ENCODE data around the gene GAST. TPM values are rescaled to one million over a fixed set of nuclear protein-coding genes. Genes with fewer than 3 reads are reported as not detected.
"Not testable (repeated sequence)": the region's sequence is repeated elsewhere in the genome, so short reads cannot be mapped to it uniquely, and the experiment has no call there.

Gene GAST
- total RNA-seq, 2 experiments from 2014 or later = not detected

DNA sequence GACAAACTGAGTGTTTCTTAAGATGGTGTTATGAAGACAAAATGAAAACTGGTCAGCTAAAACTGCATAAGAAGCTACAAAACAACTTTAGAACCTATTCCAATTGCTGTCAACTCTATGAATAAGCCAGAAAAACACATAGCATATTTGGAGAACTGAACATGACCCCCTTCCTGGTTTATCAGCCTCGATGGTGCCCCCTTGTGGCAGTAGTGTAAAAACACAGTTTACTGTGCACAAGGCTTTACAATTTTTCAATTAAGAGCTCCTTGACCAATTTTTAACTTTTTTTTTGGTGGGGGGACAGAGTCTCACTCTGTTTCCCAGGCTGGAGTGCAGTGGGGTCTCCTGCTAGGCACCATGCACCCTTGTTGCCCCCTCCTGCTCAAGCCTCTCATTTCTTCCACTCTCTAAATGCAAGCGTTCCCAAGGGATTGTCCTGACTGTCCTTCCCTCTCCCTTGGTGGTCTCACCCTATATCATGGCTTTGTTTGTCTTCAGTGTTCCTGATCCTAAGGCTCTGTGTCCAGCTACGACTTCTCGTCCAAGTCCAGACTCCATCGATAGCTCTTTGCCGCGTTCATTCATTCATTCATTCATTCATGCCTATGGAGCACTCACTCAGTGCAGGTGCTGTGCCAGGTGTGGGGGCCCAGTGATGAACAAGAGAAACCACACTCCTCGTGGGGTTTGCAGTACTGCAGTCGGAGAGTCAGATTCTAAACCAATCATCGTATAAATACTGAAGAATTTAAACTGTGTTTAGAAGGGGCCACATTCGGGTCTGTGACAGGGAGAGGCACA, 16.0 kb upstream of the GAST start:
- Mint-ChIP-seq H3K9me3 (no peaks in the 10 kb centered on the region), H3K27ac (no peak overlapping the region), H3K4me3 (no peak overlapping the region), H3K36me3 (peaks cover 24% of the 10 kb centered on the region), H3K27me3 (no peaks in the 10 kb centered on the region), H3K4me1 (ENCODE audit: low read depth) (peaks cover 22% of the 10 kb centered on the region)
- POLR2A ChIA-PET = interaction anchor here (0.9 to 1.4 kb wide), 3 partner anchors 17 to 234 kb away, joined by 3 to 5 read pairs (median 4); partner anchors contain the start of gene ODAD4
- intact Hi-C loops (cut with micrococcal nuclease) = no loop called here
- CTCF ChIA-PET = interaction anchor here (0.5 to 9.4 kb wide), 28 partner anchors 10 to 1159 kb away, joined by 3 to 197 read pairs (median 4); partner anchors contain the start of genes GAST, JUP, KLHL10 and P3H4
- peak; percentile 79 for DNase-seq

DNA sequence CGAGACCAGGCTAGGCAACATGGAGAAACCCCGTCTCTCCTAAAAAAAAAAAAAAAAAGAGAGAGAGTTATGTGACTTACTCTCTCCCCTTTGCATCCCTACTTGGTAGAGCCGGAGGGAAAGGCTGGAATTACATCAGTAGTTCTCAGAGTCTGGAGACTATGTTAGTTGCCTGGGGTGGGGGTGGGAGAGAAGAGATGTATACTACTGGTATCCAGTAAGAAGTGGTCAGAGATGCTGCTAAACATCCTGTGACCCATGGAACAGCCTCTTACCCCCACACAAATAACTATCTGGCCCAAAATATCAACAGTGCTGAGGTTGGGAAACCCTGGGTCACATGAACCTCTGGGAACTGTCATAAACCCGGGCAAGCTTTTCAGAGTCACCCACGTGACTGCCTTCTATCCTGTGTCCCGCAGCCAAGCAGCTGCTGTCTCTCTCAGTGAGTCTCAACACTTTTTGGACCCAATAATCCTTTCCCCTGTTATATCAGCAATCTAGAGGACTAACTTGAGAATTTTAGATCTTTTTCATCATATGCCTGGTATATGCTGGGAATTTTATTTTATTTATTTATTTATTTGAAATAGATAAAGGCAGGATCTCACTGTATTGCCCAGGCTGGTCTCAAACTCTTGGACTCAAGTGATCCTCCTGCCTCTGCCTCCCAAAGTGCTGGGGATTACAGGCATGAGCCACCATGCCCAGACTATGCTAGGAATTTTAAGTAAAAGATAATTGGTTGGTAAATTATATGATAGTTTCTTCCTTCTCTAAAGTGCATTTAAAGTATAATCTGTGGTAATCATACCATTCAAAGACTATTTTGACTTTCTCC, 14.8 kb upstream of the GAST start:
- ChIA-PET CTCF (no interaction called here), POLR2A (interaction anchor here (1.1 kb wide), 1 partner anchor 9 kb away, joined by 3 read pairs; the partner anchor contains the start of gene EIF1)
- DNase-seq = no peak
- H3K9me3 Mint-ChIP-seq = no peaks in the 10 kb centered on the region
- no peak overlapping the region for H3K27ac Mint-ChIP-seq
- intact Hi-C loops (cut with micrococcal nuclease) = no loop called here
- no peak overlapping the region for H3K4me3 Mint-ChIP-seq
- peaks cover 11% of the 10 kb centered on the region for H3K4me1 Mint-ChIP-seq (ENCODE audit: low read depth)
- H3K36me3 Mint-ChIP-seq = peaks cover 12% of the 10 kb centered on the region
- no peaks in the 10 kb centered on the region for H3K27me3 Mint-ChIP-seq

DNA sequence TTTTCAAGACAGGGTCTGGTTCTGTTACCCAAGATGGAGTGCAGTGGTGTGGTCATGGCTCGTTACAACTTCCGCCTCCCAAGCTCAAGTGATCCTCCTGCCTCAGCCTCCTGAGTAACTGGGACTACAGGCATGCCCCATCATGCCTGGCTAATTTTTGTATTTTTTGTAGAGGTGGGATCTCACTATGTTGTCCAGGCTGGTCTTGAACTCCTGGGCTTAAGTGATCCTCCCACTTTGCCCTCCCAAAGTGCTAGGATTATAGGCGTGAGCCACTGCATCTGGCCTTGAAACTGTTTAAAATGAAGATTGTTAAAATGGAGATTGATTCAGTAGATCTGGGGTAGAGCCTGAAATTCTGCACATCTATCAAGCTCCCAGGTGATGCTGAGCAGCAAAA, 11.3 kb upstream of the GAST start:
- H3K4me3 Mint-ChIP-seq; H3K4me1 Mint-ChIP-seq (ENCODE audit: low read depth); POLR2A ChIA-PET; H3K9me3 Mint-ChIP-seq; H3K27me3 Mint-ChIP-seq; H3K36me3 Mint-ChIP-seq; intact Hi-C loops (cut with micrococcal nuclease); DNase-seq; H3K27ac Mint-ChIP-seq: not testable (repeated sequence)
- CTCF ChIA-PET = interaction anchor here (0.8 kb wide), 1 partner anchor 111 kb away, joined by 3 read pairs; the partner anchor contains the start of gene P3H4

DNA sequence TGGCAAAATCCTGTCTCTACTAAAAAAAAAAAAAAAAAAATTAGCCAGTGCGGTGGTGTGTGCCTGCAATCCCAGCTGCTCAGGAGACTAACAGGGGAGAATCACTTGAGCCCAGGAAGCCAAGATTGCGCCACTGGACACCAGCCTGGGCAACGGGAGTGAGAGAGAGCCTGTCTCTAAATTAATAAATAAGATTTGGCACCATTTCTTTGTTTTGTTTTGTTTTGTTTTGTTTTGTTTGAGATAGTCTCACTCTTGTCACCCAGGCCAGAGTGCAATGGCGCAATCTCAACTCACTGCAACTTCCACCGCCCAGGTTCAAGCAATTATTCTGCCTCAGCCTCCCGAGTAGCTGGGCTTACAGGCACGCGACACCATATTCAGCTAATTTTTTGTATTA, 9.4 kb upstream of the GAST start:
- DNase-seq = no peak
- Mint-ChIP-seq H3K4me1 (ENCODE audit: low read depth) (no peaks in the 10 kb centered on the region), H3K27me3 (no peaks in the 10 kb centered on the region), H3K4me3 (no peak overlapping the region), H3K36me3 (no peaks in the 10 kb centered on the region), H3K9me3 (no peaks in the 10 kb centered on the region), H3K27ac (no peak overlapping the region)
- intact Hi-C loops (cut with micrococcal nuclease) = no loop called here
- ChIA-PET POLR2A (no interaction called here), CTCF (no interaction called here)

DNA sequence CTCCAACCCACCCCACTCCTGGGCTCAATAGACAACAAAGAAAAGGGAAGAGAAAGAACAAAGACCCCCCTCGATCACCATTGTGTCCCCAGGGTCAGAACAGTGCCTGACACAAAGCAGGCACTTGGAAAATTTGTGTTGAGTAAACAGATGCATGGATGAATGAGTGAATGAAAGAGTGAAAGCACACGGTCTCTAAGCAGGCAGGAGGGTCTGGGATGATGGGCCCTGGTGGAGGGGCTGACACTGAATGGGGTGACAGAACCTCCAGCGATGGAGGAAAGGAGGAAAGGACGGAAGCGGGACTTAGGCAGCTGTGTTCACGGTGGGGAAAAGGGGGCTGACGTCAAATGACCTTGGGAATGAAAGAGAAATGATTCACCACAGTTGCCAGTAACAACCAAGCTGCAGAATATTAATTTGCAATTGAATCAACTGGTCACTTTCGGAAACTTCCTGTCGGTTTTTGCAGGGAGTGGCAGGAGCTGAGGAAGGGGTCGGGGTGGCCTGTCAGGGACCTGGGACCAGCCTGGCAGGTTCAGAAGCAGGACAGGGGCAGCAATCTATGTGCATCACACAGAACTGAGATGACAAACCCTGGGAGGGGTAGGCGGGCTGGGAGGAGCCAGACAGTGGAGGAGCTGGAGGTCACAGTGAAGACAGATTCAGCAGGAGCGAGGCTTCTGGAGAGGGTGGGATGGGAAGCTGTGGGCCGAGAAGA, 6.7 kb upstream of the GAST start:
- H3K27ac Mint-ChIP-seq = no peak overlapping the region
- CTCF ChIA-PET = interaction anchor here (5.4 kb wide), 1 partner anchor 10 kb away, joined by 36 read pairs; no protein-coding TSS in a partner anchor
- POLR2A ChIA-PET = interaction anchor here (0.6 kb wide), 1 partner anchor 182 kb away, joined by 4 read pairs; no protein-coding TSS in a partner anchor

GRCh38 chr17:41707803-41708669, 4.1 kb upstream of the GAST start:
- Mint-ChIP-seq H3K4me3 (no peak overlapping the region), H3K4me1 (ENCODE audit: low read depth) (peaks cover 4% of the 10 kb centered on the region), H3K36me3 (no peaks in the 10 kb centered on the region), H3K27ac (no peak overlapping the region), H3K27me3 (peaks cover 9% of the 10 kb centered on the region), H3K9me3 (no peaks in the 10 kb centered on the region)
- DNase-seq = no peak
- ChIA-PET CTCF (interaction anchor here (0.9 to 5.4 kb wide), 2 partner anchors 12 to 59 kb away, joined by 3 to 36 read pairs; no protein-coding TSS in a partner anchor), POLR2A (interaction anchor here (0.9 to 1.0 kb wide), 2 partner anchors 10 to 18 kb away, joined by 3 to 5 read pairs; no protein-coding TSS in a partner anchor)
- intact Hi-C loops (cut with micrococcal nuclease) = no loop called here

More for the DNA sequence above, 6.7 kb upstream of the GAST start:
- no peaks in the 10 kb centered on the region for H3K36me3 Mint-ChIP-seq
- intact Hi-C loops (cut with micrococcal nuclease) = no loop called here
- no peak overlapping the region for H3K4me3 Mint-ChIP-seq
- H3K27me3 Mint-ChIP-seq = peaks cover 1% of the 10 kb centered on the region
- H3K9me3 Mint-ChIP-seq = no peaks in the 10 kb centered on the region
- H3K4me1 Mint-ChIP-seq (ENCODE audit: low read depth) = no peaks in the 10 kb centered on the region
- DNase-seq = no peak

- H3K36me3 Mint-ChIP-seq = no peaks in the 10 kb centered on the region
- CTCF ChIA-PET = interaction anchor here (1.6 kb wide), 1 partner anchor 15 kb away, joined by 9 read pairs; no protein-coding TSS in a partner anchor
- peaks cover 4% of the 10 kb centered on the region for H3K4me1 Mint-ChIP-seq (ENCODE audit: low read depth)
- no peaks in the 10 kb centered on the region for H3K9me3 Mint-ChIP-seq
- POLR2A ChIA-PET = no interaction called here
- H3K27ac Mint-ChIP-seq = no peak overlapping the region
- peaks cover 9% of the 10 kb centered on the region for H3K27me3 Mint-ChIP-seq
- intact Hi-C loops (cut with micrococcal nuclease) = no loop called here
- peak; percentile 58 for DNase-seq
- no peak overlapping the region for H3K4me3 Mint-ChIP-seq
Observed at GRCh38 chr17:41710472-41711090, 1.6 kb upstream of the GAST start.

GRCh38 chr17:41717408-41718286, 5.5 kb downstream of the GAST start:
- H3K36me3 Mint-ChIP-seq = no peaks in the 10 kb centered on the region
- peak; percentile 29 for DNase-seq
- CTCF ChIA-PET = interaction anchor here (1.0 to 1.8 kb wide), 2 partner anchors 22 to 84 kb away, joined by 4 to 7 read pairs; no protein-coding TSS in a partner anchor

GRCh38 chr17:41718287-41718645, 6.1 kb downstream of the GAST start:
- Mint-ChIP-seq H3K27me3 (peaks cover 2% of the 10 kb centered on the region), H3K27ac (no peak overlapping the region), H3K36me3 (no peaks in the 10 kb centered on the region), H3K4me1 (ENCODE audit: low read depth) (peaks cover 11% of the 10 kb centered on the region), H3K4me3 (no peak overlapping the region), H3K9me3 (no peaks in the 10 kb centered on the region)
- intact Hi-C loops (cut with micrococcal nuclease) = no loop called here
- ChIA-PET CTCF (interaction anchor here (1.0 to 1.8 kb wide), 2 partner anchors 22 to 83 kb away, joined by 4 to 7 read pairs; no protein-coding TSS in a partner anchor), POLR2A (interaction anchor here (0.6 to 1.2 kb wide), 2 partner anchors 11 to 723 kb away, joined by 3 read pairs; no protein-coding TSS in a partner anchor)
- DNase-seq = no peak

More at GRCh38 chr17:41717408-41718286, 5.5 kb downstream of the GAST start:
- POLR2A ChIA-PET = interaction anchor here (0.6 to 1.2 kb wide), 2 partner anchors 10 to 722 kb away, joined by 3 read pairs; no protein-coding TSS in a partner anchor
- intact Hi-C loops (cut with micrococcal nuclease) = no loop called here
- no peaks in the 10 kb centered on the region for H3K9me3 Mint-ChIP-seq
- H3K4me1 Mint-ChIP-seq (ENCODE audit: low read depth) = peaks cover 11% of the 10 kb centered on the region
- peaks cover 2% of the 10 kb centered on the region for H3K27me3 Mint-ChIP-seq
- H3K27ac Mint-ChIP-seq = no peak overlapping the region
- no peak overlapping the region for H3K4me3 Mint-ChIP-seq

DNA sequence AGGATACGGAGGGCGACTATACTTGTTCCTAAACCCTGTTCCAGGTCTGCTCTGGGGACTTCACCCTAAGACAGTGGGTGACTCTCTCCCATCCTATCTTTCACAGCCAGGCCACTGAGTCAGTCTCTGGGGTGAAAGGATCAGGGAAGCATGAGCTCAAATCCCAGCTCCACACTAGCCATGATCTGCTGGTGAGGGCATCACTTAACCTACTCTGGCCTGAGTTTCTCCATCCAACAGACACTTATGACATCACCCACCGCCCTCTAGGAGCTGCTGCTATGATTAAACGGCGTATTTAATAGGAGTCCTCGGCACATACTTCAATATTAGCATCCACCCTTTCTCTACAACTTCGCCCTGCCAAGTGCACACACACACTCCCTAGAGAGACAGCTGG, 10.1 kb downstream of the GAST start:
- intact Hi-C loops (cut with micrococcal nuclease) = no loop called here
- Mint-ChIP-seq H3K36me3 (no peaks in the 10 kb centered on the region), H3K4me3 (no peak overlapping the region), H3K27me3 (peaks cover 5% of the 10 kb centered on the region), H3K4me1 (ENCODE audit: low read depth) (peaks cover 8% of the 10 kb centered on the region), H3K27ac (no peak overlapping the region), H3K9me3 (no peaks in the 10 kb centered on the region)
- DNase-seq = no peak
- CTCF ChIA-PET = interaction anchor here (2.3 kb wide), 1 partner anchor 15 kb away, joined by 7 read pairs; no protein-coding TSS in a partner anchor
- POLR2A ChIA-PET = no interaction called here

Data from activated CD4-positive, alpha-beta memory T cell treated with anti-CD3 and anti-CD28 coated beads for 36 hours (primary cell).